Esophagus muscularis mucosa (tissue), 4 donors: ENCODE results near the gene NR2C2AP.

Source experiments
- EP300 ChIP-seq: sonication (generic); formaldehyde crosslinking; IDR thresholded peaks from one replicate; pipeline ENCODE4 v1.6.1; 2017; ENCODE audit warnings: antibody characterized with exemption
- POLR2A ChIP-seq: fragments of 450-650 bp; IDR thresholded peaks from one replicate; pipeline ENCODE4 v1.6.1; 2017; ENCODE audit warnings: antibody characterized with exemption, moderate library complexity, mild to moderate bottlenecking, low read depth
- POLR2AphosphoS5 ChIP-seq, 2 donors: sonication (generic); formaldehyde crosslinking; IDR thresholded peaks; one replicate each; pipeline ENCODE4 v1.6.1; 2017; ENCODE audit warnings: antibody characterized with exemption in 2 of 2
- TF ChIP-seq, protein P1 (sequence below), 3 experiments: fragments of 200-600 bp in 2 of 3; fragments of 450-650 bp in 1 of 3; sonication (generic) in 2 of 3; IDR thresholded peaks; one replicate each; pipeline ENCODE4 v1.5.1; 2017 to 2019; ENCODE audit warnings: antibody characterized with exemption in 3 of 3, mild to moderate bottlenecking in 2 of 3, moderate library complexity in 1 of 3

DNA sequence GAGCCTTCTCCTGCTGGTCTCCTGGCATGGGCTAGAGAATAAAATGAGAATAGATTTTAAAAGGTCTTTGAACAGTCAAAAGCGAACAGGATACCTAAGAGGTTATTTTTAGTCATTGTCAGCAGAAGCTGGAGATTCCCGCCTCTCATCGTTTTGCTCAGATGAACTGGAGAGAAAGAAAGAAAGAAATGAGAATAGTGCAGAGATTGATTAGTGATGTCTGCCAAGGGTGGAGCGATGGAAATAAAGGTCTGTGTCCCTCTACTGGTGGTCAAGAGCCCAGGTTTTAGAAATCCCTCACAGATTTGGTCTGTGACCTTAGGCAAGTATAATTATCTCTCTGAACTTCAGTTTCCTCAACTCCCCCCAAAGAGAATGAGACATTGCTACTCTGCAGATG, 13.9 kb upstream of the NR2C2AP start:
- TF ChIP-seq, protein P1, sequence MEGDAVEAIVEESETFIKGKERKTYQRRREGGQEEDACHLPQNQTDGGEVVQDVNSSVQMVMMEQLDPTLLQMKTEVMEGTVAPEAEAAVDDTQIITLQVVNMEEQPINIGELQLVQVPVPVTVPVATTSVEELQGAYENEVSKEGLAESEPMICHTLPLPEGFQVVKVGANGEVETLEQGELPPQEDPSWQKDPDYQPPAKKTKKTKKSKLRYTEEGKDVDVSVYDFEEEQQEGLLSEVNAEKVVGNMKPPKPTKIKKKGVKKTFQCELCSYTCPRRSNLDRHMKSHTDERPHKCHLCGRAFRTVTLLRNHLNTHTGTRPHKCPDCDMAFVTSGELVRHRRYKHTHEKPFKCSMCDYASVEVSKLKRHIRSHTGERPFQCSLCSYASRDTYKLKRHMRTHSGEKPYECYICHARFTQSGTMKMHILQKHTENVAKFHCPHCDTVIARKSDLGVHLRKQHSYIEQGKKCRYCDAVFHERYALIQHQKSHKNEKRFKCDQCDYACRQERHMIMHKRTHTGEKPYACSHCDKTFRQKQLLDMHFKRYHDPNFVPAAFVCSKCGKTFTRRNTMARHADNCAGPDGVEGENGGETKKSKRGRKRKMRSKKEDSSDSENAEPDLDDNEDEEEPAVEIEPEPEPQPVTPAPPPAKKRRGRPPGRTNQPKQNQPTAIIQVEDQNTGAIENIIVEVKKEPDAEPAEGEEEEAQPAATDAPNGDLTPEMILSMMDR (IDR thresholded peaks at IDR 0.05) = no peak
- TF ChIP-seq POLR2A (no peak), POLR2AphosphoS5 (IDR thresholded peaks at IDR 0.05) (no peak), EP300 (no peak)
